ENCODE data around the gene MUC5AC. TPM values are rescaled to one million over a fixed set of nuclear protein-coding genes. Genes with fewer than 3 reads are reported as not detected.
"Not testable (repeated sequence)": the region's sequence is repeated elsewhere in the genome, so short reads cannot be mapped to it uniquely, and the experiment has no call there.

The MUC5AC gene
- total RNA-seq, 1 experiment from 2014 or later: under 0.01 TPM

- H3K27me3 ChIP-seq (ENCODE audit: insufficient read depth, low read length); H3K36me3 ChIP-seq (ENCODE audit: control insufficient read depth in 1 of 2, insufficient read depth in 2 of 2, low read length in 2 of 2); H3K9me3 ChIP-seq (ENCODE audit: control insufficient read depth in 1 of 2, insufficient read depth in 1 of 2, low read depth in 1 of 2, low read length in 2 of 2); H3K27ac ChIP-seq (ENCODE audit: low read depth, low read length); RAD21 ChIA-PET (ENCODE audit: low non-redundant PET in 1 of 2, low total read pairs in 2 of 2, uncharacterized antibody in 2 of 2, unreplicated experiment in 2 of 2); ATAC-seq; intact Hi-C loops (cut with micrococcal nuclease); H3K4me1 ChIP-seq (ENCODE audit: control insufficient read depth in 1 of 2, insufficient read depth in 2 of 2, low read length in 2 of 2); H3K9me2 ChIP-seq (ENCODE audit: insufficient read depth); H3K9ac ChIP-seq (ENCODE audit: low read length); H3K4me2 ChIP-seq (ENCODE audit: low read length); CTCF ChIA-PET; H3K79me2 ChIP-seq (ENCODE audit: insufficient read depth, low read length); DNase-seq (ENCODE audit: low read depth, low spot score); POLR2A ChIA-PET; H2AFZ ChIP-seq (ENCODE audit: low read depth, low read length, poor library complexity, severe bottlenecking); BruUV-seq (replicated peaks); H4K20me1 ChIP-seq (ENCODE audit: insufficient read depth); H3K4me3 ChIP-seq (replicated peaks in 1 of 2; ENCODE audit: low read depth in 1 of 2, low read length in 2 of 2): not testable (repeated sequence)
These were observed 58.1 kb downstream of the MUC5AC start for GRCh38 chr11:1215826-1216225.

- H3K4me3 ChIP-seq (replicated peaks in 1 of 2; ENCODE audit: low read depth in 1 of 2, low read length in 2 of 2): no peak overlapping the region
- H4K20me1 ChIP-seq (ENCODE audit: insufficient read depth): no peaks in the 10 kb centered on the region
- no peaks in the 10 kb centered on the region for H3K36me3 ChIP-seq (ENCODE audit: control insufficient read depth in 1 of 2, insufficient read depth in 2 of 2, low read length in 2 of 2)
- H3K9ac ChIP-seq (ENCODE audit: low read length): no peak overlapping the region
- H3K9me3 ChIP-seq (ENCODE audit: control insufficient read depth in 1 of 2, insufficient read depth in 1 of 2, low read depth in 1 of 2, low read length in 2 of 2): no peaks in the 10 kb centered on the region
- no TSS peak for BruUV-seq (replicated peaks)
- RAD21 ChIA-PET (ENCODE audit: low non-redundant PET in 1 of 2, low total read pairs in 2 of 2, uncharacterized antibody in 2 of 2, unreplicated experiment in 2 of 2): no interaction called here
- 0 out of 2 replicates have a peak, but pooled peaks cover 9% of the 10 kb centered on the region for H3K27me3 ChIP-seq (ENCODE audit: insufficient read depth, low read length)
- intact Hi-C loops (cut with micrococcal nuclease): no loop called here
- H3K4me1 ChIP-seq (ENCODE audit: control insufficient read depth in 1 of 2, insufficient read depth in 2 of 2, low read length in 2 of 2): no peaks in the 10 kb centered on the region
- no peak overlapping the region for H3K27ac ChIP-seq (ENCODE audit: low read depth, low read length)
- no peak overlapping the region for H2AFZ ChIP-seq (ENCODE audit: low read depth, low read length, poor library complexity, severe bottlenecking)
- CTCF ChIA-PET: no interaction called here
- H3K9me2 ChIP-seq (ENCODE audit: insufficient read depth): no peaks in the 10 kb centered on the region
- TF ChIP-seq TCF7L2 (IDR thresholded peaks at IDR 0.05; ENCODE audit: borderline replicate concordance, extremely low read depth, insufficient read depth, insufficient read length): no peak
- no peak for TF ChIP-seq REST (IDR thresholded peaks at IDR 0.05; ENCODE audit: low read depth)
- no peak for TF ChIP-seq JUND (IDR thresholded peaks at IDR 0.05)
- TF ChIP-seq CEBPB (IDR thresholded peaks at IDR 0.05; ENCODE audit: low read depth): no peak
- TF ChIP-seq POLR2A (IDR thresholded peaks at IDR 0.05; ENCODE audit: borderline replicate concordance, extremely low read depth, insufficient read depth, insufficient read length): no peak
- TF ChIP-seq SP1 (IDR thresholded peaks at IDR 0.05; ENCODE audit: low read depth): no peak
- no peak for TF ChIP-seq YY1 (IDR thresholded peaks at IDR 0.05; ENCODE audit: extremely low read depth, insufficient replicate concordance, low read depth, low read length)
- no peak for TF ChIP-seq ELF1 (IDR thresholded peaks at IDR 0.05; ENCODE audit: borderline replicate concordance, low read depth)
- TF ChIP-seq EZH2phosphoT487 (IDR thresholded peaks at IDR 0.05; ENCODE audit: borderline replicate concordance): no peak
- TF ChIP-seq FOSL1 (IDR thresholded peaks at IDR 0.05; ENCODE audit: low read depth): no peak
- TF ChIP-seq CBX3 (IDR thresholded peaks at IDR 0.05; ENCODE audit: low read depth): no peak
- no peak for TF ChIP-seq SRF (IDR thresholded peaks at IDR 0.05; ENCODE audit: low read depth)
- TF ChIP-seq ZNF274 (IDR thresholded peaks at IDR 0.05; ENCODE audit: low read depth, low read length): no peak
- no peak for TF ChIP-seq ZBTB33 (IDR thresholded peaks at IDR 0.05; ENCODE audit: extremely low read depth, insufficient replicate concordance, low read length)
- TF ChIP-seq ATF3 (IDR thresholded peaks at IDR 0.05): no peak
- no peaks in the 10 kb centered on the region for H3K79me2 ChIP-seq (ENCODE audit: insufficient read depth, low read length)
- POLR2A ChIA-PET: no interaction called here
- DNase-seq (ENCODE audit: low read depth, low spot score) (no peak), ATAC-seq (no peak)
- no peak overlapping the region for H3K4me2 ChIP-seq (ENCODE audit: low read length)
These were observed 59.4 kb downstream of the MUC5AC start for GRCh38 chr11:1217151-1217550.
